Neural crest cell (in vitro differentiated cells): Measurements from ENCODE around the gene CCDC33. TPM values are rescaled to one million over a fixed set of nuclear protein-coding genes. Genes with fewer than 3 reads are reported as not detected.
A peak's percentile ranks its signal among the peaks of the same experiment; 100 is the strongest.

Experiments used
- DNase-seq: peaks from one replicate; pipeline ENCODE4 v3.0.0; 2021; ENCODE audit warnings: low read depth, mixed read lengths, low spot score
- H3K27ac Mint-ChIP-seq: one replicate; pipeline ENCODE4 v1.8.0; 2021; ENCODE audit warnings: mild to moderate bottlenecking, mixed read lengths; ENCODE audit not compliant: unreplicated experiment
- H3K27me3 Mint-ChIP-seq: 2 replicates; pipeline ENCODE4 v1.8.0; 2021; ENCODE audit warnings: low read depth, mild to moderate bottlenecking, mixed read lengths
- H3K36me3 Mint-ChIP-seq: 2 replicates; pipeline ENCODE4 v1.8.0; 2021; ENCODE audit warnings: low read depth, mild to moderate bottlenecking, mixed read lengths
- H3K4me1 Mint-ChIP-seq: 2 replicates; pipeline ENCODE4 v1.8.0; 2021; ENCODE audit warnings: mixed read lengths
- H3K4me3 Mint-ChIP-seq: one replicate; pipeline ENCODE4 v1.8.0; 2021; ENCODE audit warnings: mild to moderate bottlenecking, mixed read lengths
- H3K9me3 Mint-ChIP-seq: 2 replicates; pipeline ENCODE4 v1.8.0; 2021; ENCODE audit warnings: mixed read lengths
- CTCF ChIP-seq: fragments of 200-600 bp; sonication (generic); conservative IDR thresholded peaks from 2 replicates; pipeline ENCODE4 v1.5.0; 2021; ENCODE audit warnings: antibody characterized with exemption, mild to moderate bottlenecking
- total RNA-seq: library from RNA; stranded (reverse); gene quantifications from 2 replicates; pipeline ENCODE4 v1.2.1, GENCODE V29; 2021

The CCDC33 gene
- total RNA-seq, 1 donor from 2014 or later = 15.1 TPM

- no peak for DNase-seq
- Mint-ChIP-seq H3K27ac (peak overlapping the region; percentile 16), H3K4me3 (peak overlapping the region; percentile 79), H3K36me3 (peaks cover 8% of the 10 kb centered on the region), H3K9me3 (no peaks in the 10 kb centered on the region), H3K4me1 (peaks cover 95% of the 10 kb centered on the region), H3K27me3 (peaks cover 6% of the 10 kb centered on the region)
- TF ChIP-seq CTCF = no peak
These were observed 29.3 kb upstream of the CCDC33 start for GRCh38 chr15:74206801-74207281.

- H3K36me3 Mint-ChIP-seq = peaks cover 9% of the 10 kb centered on the region
- H3K4me1 Mint-ChIP-seq = peaks cover 95% of the 10 kb centered on the region
- peaks cover 6% of the 10 kb centered on the region for H3K27me3 Mint-ChIP-seq
These were observed 28.3 kb upstream of the CCDC33 start for GRCh38 chr15:74207652-74208440.

GRCh38 chr15:74208496-74208895 is 27.6 kb upstream of the CCDC33 start:
- Mint-ChIP-seq H3K36me3 (peaks cover 9% of the 10 kb centered on the region), H3K4me3 (peak overlapping the region; percentile 91), H3K27me3 (peaks cover 6% of the 10 kb centered on the region), H3K4me1 (peaks cover 95% of the 10 kb centered on the region), H3K9me3 (no peaks in the 10 kb centered on the region), H3K27ac (peak overlapping the region; percentile 86)
- no peak for DNase-seq
- no peak for TF ChIP-seq CTCF

More at GRCh38 chr15:74207652-74208440, 28.3 kb upstream of the CCDC33 start:
- Mint-ChIP-seq H3K4me3 (peak overlapping the region; percentile 91), H3K9me3 (no peaks in the 10 kb centered on the region), H3K27ac (no peak overlapping the region)
- TF ChIP-seq CTCF = no peak
- DNase-seq = no peak

- no peak for TF ChIP-seq CTCF
- Mint-ChIP-seq H3K9me3 (no peaks in the 10 kb centered on the region), H3K27ac (peak overlapping the region; percentile 86), H3K4me3 (peak overlapping the region; percentile 91), H3K27me3 (peaks cover under 1% of the 10 kb centered on the region), H3K4me1 (peaks cover 95% of the 10 kb centered on the region), H3K36me3 (peaks cover 9% of the 10 kb centered on the region)
- peak; percentile 55 for DNase-seq
These were observed 27.1 kb upstream of the CCDC33 start for GRCh38 chr15:74208901-74209559.

- Mint-ChIP-seq H3K36me3 (peaks cover 9% of the 10 kb centered on the region), H3K4me3 (peak overlapping the region; percentile 91), H3K27me3 (no peaks in the 10 kb centered on the region), H3K9me3 (no peaks in the 10 kb centered on the region), H3K4me1 (peaks cover 95% of the 10 kb centered on the region), H3K27ac (peak overlapping the region; percentile 86)
- TF ChIP-seq CTCF = no peak
- DNase-seq = no peak
These were observed 26.6 kb upstream of the CCDC33 start for GRCh38 chr15:74209560-74209958.
